Hematopoietic multipotent progenitor cell (in vitro differentiated cells): Measurements from ENCODE around the gene IMP3. TPM values are rescaled to one million over a fixed set of nuclear protein-coding genes. Genes with fewer than 3 reads are reported as not detected.
"Not testable (repeated sequence)": the region's sequence is repeated elsewhere in the genome, so short reads cannot be mapped to it uniquely, and the experiment has no call there.

Experiments
- DNase-seq, 3 donors: peaks; one replicate each; pipeline ENCODE4 v3.0.0-alpha.2; 2011 to 2015; ENCODE audit warnings: low read depth in 2 of 3, low spot score in 2 of 3
- total RNA-seq: library from RNA; depleted of rRNA; stranded (reverse); fragments of >200 nt; gene quantifications from one replicate; pipeline ENCODE4 v1.2.3, GENCODE V29; 2012

IMP3 gene, protein sequence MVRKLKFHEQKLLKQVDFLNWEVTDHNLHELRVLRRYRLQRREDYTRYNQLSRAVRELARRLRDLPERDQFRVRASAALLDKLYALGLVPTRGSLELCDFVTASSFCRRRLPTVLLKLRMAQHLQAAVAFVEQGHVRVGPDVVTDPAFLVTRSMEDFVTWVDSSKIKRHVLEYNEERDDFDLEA
- total RNA-seq: 199 TPM

GRCh38 chr15:75639709-75640482 is at the start of gene IMP3:
IMP3 (minus strand) TSS chr15:75640224; CDS start chr15:75640168, 56 bp downstream.
- peak; percentile 86 to 99 (median 97) for DNase-seq

DNA sequence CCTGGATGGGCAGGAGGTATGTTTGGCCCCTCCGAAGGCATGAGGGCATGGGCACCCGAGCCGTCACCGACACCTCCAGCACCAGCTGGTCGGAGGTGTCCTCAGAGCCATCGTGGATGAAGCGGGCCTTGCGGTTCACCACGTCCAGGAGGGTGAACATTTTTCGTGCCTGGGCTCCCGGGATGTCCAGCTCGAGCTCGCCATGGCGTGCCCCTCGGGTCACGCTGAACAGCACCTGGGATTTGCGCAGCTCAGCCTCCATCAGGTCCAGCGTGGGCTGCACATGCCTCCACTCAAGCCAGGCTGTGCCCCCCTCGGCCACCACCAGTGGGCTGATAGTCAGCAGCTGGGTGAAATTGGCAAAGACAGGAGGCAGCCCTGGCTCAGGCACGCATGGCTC is 49.4 kb upstream of the IMP3 start:
- DNase-seq: not testable (repeated sequence)

GRCh38 chr15:75688831-75689230 is 48.8 kb upstream of the IMP3 start:
- no peak for DNase-seq

GRCh38 chr15:75688278-75688557 is 48.2 kb upstream of the IMP3 start:
- no peak for DNase-seq

DNA sequence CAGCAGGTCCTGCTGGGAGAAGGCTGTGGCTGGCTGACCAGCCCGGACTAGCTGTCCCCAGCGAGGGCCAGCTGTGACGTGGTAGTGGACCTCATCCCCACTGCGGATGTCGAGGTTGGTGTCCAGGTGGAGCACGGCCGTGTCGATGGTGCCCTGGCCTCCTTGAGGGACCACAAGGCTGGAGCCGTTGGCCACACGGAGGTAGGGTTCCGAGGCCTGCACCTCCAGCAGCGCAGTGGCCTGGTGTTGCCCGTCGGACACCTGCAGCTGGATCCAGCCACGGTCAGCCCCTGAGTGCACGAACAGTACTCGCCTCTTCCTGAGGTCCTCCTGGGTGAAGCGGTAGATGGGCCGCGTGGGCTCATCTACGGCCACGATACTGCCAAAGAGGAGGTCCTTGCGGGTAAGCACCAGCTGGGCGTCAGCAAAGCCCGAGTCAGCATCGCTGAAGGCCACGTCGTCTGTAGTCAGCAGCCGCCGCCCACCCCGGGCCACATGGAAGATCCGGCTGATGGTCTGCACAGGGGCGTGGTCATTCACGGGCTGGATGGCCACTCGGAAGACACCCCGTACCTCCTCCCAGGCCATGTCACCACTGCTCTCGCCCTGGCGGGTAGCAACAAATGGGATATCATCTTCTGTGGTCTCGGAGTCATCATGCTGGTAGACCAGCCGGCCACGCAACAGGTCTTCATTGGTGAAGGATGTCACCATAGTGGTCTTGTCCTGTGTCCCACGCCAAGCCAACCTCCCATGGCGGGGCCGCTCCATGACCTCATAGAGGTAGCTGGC is 47.7 kb upstream of the IMP3 start:
- DNase-seq: no peak

DNA sequence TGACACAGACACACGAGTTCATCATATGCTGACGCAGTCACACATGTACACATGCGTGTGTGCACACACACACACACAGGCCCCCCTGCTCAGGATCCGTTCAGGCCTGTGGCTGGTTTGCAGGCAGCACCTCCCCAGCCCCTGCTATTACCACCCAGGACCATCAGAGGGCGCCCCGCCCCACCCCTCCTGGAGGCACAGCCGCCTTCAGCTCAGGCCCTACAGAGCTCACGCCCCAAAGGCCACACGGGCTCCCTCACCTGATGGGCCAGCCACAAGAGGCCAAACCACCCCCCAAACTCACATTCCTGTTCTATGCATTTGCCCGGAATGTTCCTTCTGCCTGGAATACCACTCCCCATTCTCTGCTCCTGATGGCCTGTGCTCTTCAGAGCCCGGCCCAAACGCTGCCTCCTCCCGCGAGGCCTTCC is 46.2 kb upstream of the IMP3 start:
- DNase-seq: peak; percentile 22 to 80 (median 64)

GRCh38 chr15:75685195-75685594 is 45.2 kb upstream of the IMP3 start:
- DNase-seq: no peak

DNA sequence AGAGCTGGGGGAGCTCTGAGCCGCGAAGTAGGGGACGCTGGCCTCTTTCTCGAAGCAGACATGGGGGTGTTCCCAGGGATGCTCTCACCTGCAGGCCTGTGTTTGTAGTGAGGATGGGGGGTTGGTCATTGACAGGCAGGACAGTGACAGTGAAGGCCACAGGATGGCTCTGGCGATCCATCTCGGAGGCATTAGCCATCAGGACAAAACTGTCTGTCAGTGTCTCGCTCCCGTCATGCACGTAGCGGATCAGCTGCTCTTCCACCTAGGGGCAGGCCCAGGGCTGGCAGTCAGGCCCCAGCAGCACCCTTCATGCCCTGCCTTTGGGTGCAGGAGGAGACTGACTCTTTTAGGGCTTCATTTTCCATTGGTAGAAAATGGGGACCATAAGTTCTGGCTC is 44.6 kb upstream of the IMP3 start:
- no peak for DNase-seq

DNA sequence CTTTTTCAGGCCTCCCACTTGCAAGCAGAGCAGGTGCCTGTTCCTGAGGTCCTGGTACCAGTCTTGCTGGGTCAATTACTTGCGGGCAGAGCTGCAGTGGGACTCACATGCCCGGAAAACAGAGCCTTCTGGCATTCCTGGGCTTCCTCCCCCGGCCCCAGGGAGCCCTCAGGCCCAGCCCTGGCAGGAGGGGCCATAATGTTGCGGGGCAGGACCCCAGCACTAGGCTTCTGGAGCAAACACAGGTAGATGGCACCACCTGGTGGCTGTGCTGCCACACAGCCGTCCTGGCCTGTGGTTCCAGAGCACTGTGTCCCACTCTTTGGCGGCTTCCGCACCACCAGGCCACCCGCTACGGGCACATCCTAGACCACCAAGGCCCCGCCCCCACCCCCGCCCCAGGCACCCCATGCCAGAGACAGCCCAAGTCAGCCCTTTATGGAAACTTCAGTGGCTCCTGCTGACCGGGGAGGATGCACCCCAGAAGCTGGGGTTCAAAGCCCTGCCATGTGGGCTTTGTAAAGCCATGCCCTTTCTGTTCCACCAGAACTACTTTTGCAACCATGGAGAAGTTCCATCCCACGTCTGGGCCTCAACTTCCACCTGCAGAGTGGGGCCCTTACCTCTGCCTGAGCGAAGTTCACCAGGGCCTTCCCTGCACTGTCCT is 43.8 kb upstream of the IMP3 start:
- peak in 2 of 3 donors; percentile 72 to 77 for DNase-seq

GRCh38 chr15:75682181-75683135 is 42.4 kb upstream of the IMP3 start:
- DNase-seq: no peak

GRCh38 chr15:75680007-75680789 is 40.2 kb upstream of the IMP3 start:
- DNase-seq: no peak

- not testable (repeated sequence) for DNase-seq
These were observed 38.3 kb upstream of the IMP3 start for GRCh38 chr15:75678324-75678690.

- no peak for DNase-seq
These were observed 37.7 kb upstream of the IMP3 start for GRCh38 chr15:75677465-75678323.

DNA sequence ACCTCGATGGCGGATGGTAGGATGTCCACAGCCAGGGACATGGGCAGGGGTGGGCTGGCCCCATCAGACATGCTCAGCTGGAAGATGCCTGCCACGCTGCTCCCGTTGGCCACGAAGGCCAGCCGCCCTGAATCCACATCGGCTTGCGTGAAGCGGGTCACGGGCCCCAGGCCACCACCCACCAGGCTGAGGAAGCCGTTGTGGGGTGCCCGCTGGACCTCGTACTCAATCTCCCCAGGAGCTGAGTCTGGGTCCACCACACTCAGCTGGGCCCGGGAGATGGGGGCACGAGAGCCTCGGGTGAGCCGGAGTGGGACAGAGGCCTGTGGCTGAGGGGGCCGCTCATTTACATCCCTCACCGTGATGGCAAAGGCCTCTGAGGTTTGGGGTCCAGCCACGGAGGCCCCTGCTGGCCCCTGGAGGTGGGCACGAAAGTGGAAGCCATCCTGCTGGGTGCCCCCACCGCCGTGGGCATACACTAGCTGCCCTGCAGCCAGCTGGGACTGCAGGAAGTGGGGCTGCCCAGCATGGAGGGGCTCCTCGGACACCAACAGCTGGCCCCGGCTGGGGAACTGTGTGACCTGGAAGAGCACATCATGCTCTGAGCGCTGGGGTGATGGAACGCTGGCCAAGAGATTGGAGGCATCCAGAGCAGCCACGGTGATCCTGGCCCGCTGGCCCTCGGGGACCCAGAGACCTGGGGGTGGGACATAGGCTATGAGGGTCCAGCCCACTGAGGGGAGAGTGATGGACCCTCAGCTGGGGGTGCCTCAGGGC is 36.9 kb upstream of the IMP3 start:
- DNase-seq: no peak

DNA sequence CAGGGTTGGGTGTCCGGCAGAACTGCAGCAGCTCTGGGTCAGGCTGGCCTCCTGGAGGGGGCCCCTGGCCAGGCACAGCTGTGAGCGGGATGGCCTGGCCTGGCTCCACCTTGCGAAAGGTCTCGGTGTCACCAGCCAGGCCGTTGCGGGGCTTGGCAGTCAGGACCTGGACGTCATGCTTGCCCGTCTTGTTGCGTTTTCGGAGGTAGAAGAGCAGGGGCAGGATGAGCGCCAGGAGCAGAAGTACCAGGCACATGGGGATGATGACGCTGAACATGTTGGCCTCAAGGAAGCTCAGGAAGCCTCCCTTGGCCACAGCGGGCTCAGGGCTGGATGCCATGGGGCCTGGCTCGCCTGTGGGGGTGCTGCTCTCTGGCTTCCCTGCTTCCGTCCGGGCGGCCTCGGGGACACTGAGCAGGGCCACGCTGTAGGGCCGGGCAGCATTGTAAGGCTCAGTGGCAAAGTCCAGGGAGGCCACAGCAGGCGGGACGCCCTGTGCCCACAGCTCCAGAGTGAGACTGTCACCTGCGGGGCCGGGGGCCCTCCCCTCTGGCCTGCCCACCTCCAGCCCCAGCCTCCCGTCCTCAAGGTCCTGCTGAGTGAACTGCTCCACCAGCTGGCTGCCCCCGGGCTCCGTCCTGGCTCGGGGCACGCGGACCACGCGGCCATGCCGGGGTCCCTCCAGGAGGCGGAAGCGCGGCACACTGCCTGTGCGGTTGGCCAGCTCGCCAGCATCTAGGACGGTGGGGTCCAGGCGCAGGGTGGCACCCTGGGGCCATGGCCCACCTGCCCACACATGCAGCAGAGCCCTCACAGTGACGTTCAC is 35.8 kb upstream of the IMP3 start:
- no peak for DNase-seq

- DNase-seq: no peak
These were observed 34.3 kb upstream of the IMP3 start for GRCh38 chr15:75674366-75674765.
